Natural killer cell treated with Interleukin-12 subunit alpha and Interleukin-12 subunit beta and Interleukin-15 and Interleukin-18, amount 100 ng/mL, for 72 hours (primary cell): ENCODE results near the gene GPR171. TPM values are rescaled to one million over a fixed set of nuclear protein-coding genes. Genes with fewer than 3 reads are reported as not detected.
A peak's percentile ranks its signal among the peaks of the same experiment; 100 is the strongest.
"Not testable (repeated sequence)": the region's sequence is repeated elsewhere in the genome, so short reads cannot be mapped to it uniquely, and the experiment has no call there.

ENCODE experiments used
- ATAC-seq, 2 donors: fragments of 150-1000 bp; cut with Tn5 transposase in 1 of 2; sonication (Bioruptor Pico), chemical (Tn5 transposase) in 1 of 2; 2 replicates each; pipeline ENCODE4 v1.10.0; 2021
- DNase-seq: peaks from one replicate; pipeline ENCODE4 v3.0.0; 2022; ENCODE audit warnings: low spot score
- H3K27ac Mint-ChIP-seq, 2 donors: 1 replicate in 1 of 2; 2 replicates in 1 of 2; pipeline ENCODE4 v1.8.0; 2022; ENCODE audit warnings: mixed read lengths in 2 of 2, mild to moderate bottlenecking in 1 of 2, moderate library complexity in 1 of 2
- H3K27me3 Mint-ChIP-seq, 2 donors: 1 replicate in 1 of 2; 2 replicates in 1 of 2; pipeline ENCODE4 v1.8.0; 2022; ENCODE audit warnings: mixed read lengths in 2 of 2
- H3K36me3 Mint-ChIP-seq: one replicate; pipeline ENCODE4 v1.8.0; 2022; ENCODE audit warnings: mixed read lengths
- H3K4me1 Mint-ChIP-seq, 2 donors: 1 replicate in 1 of 2; 2 replicates in 1 of 2; pipeline ENCODE4 v1.8.0; 2022; ENCODE audit warnings: low read depth in 2 of 2, mixed read lengths in 2 of 2, mild to moderate bottlenecking in 1 of 2
- H3K4me3 Mint-ChIP-seq: one replicate; pipeline ENCODE4 v1.8.0; 2022; ENCODE audit warnings: mixed read lengths
- H3K9me3 Mint-ChIP-seq: 2 replicates; pipeline ENCODE4 v1.8.0; 2022; ENCODE audit warnings: mixed read lengths
- total RNA-seq, 2 donors: library from RNA; stranded (reverse); gene quantifications; one replicate each; pipeline ENCODE4 v1.2.3, GENCODE V29; 2022

The GPR171 gene
- total RNA-seq, 2 donors from 2014 or later: 21.3 to 66.1 TPM

GRCh38 chr3:151182349-151183079, 20.5 kb downstream of the GPR171 start:
- ATAC-seq (no peak), DNase-seq (no peak)
- peaks cover 5 to 23% of the 10 kb centered on the region in 2 donors for H3K4me1 Mint-ChIP-seq
- no peaks in the 10 kb centered on the region for H3K36me3 Mint-ChIP-seq
- no peak overlapping the region for H3K4me3 Mint-ChIP-seq
- H3K27me3 Mint-ChIP-seq: no peaks in the 10 kb centered on the region
- H3K9me3 Mint-ChIP-seq: no peaks in the 10 kb centered on the region
- H3K27ac Mint-ChIP-seq: peak overlapping the region in 1 of 2 donors; percentile 34

- no peak for ATAC-seq
- Mint-ChIP-seq H3K4me3 (no peak overlapping the region), H3K27ac (no peak overlapping the region), H3K27me3 (no peaks in the 10 kb centered on the region), H3K9me3 (no peaks in the 10 kb centered on the region), H3K4me1 (peaks cover 3 to 10% of the 10 kb centered on the region in 2 donors), H3K36me3 (no peaks in the 10 kb centered on the region)
- no peak for DNase-seq
These were observed 24.7 kb downstream of the GPR171 start for GRCh38 chr3:151178208-151178845.

- ATAC-seq: no peak
- H3K27me3 Mint-ChIP-seq: no peaks in the 10 kb centered on the region
- no peaks in the 10 kb centered on the region for H3K9me3 Mint-ChIP-seq
- DNase-seq: no peak
- no peaks in the 10 kb centered on the region for H3K36me3 Mint-ChIP-seq
- no peak overlapping the region for H3K27ac Mint-ChIP-seq
- H3K4me3 Mint-ChIP-seq: no peak overlapping the region
- peaks cover 11 to 17% of the 10 kb centered on the region in 2 donors for H3K4me1 Mint-ChIP-seq
These were observed 27.1 kb downstream of the GPR171 start for GRCh38 chr3:151175952-151176351.

- Mint-ChIP-seq H3K4me3 (no peak overlapping the region), H3K36me3 (no peaks in the 10 kb centered on the region), H3K4me1 (peaks cover 23 to 30% of the 10 kb centered on the region in 2 donors), H3K27ac (no peak overlapping the region), H3K9me3 (no peaks in the 10 kb centered on the region), H3K27me3 (no peaks in the 10 kb centered on the region)
- ATAC-seq: no peak
- no peak for DNase-seq
These were observed 28.7 kb downstream of the GPR171 start for GRCh38 chr3:151174351-151174750.

- H3K9me3 Mint-ChIP-seq: no peaks in the 10 kb centered on the region
- no peaks in the 10 kb centered on the region for H3K27me3 Mint-ChIP-seq
- ATAC-seq (peak; percentile 78 to 92), DNase-seq (no peak)
- H3K4me3 Mint-ChIP-seq: peak overlapping the region; percentile 73
- no peaks in the 10 kb centered on the region for H3K36me3 Mint-ChIP-seq
- peak overlapping the region; percentile 88 to 91 for H3K27ac Mint-ChIP-seq
- peaks cover 26 to 37% of the 10 kb centered on the region in 2 donors for H3K4me1 Mint-ChIP-seq
These were observed 31.8 kb downstream of the GPR171 start for GRCh38 chr3:151171145-151171757.

- Mint-ChIP-seq H3K27ac (peak overlapping the region; percentile 88 to 91), H3K4me1 (peaks cover 26 to 37% of the 10 kb centered on the region in 2 donors), H3K4me3 (peak overlapping the region; percentile 73)
- DNase-seq, H3K9me3 Mint-ChIP-seq, H3K27me3 Mint-ChIP-seq, H3K36me3 Mint-ChIP-seq: not testable (repeated sequence)
- ATAC-seq: peak; percentile 53 to 61
These were observed 32.9 kb downstream of the GPR171 start for GRCh38 chr3:151169948-151170679.

GRCh38 chr3:151169262-151169947, 33.6 kb downstream of the GPR171 start:
- Mint-ChIP-seq H3K9me3 (no peaks in the 10 kb centered on the region), H3K4me3 (peak overlapping the region; percentile 73), H3K36me3 (no peaks in the 10 kb centered on the region), H3K4me1 (peaks cover 26 to 37% of the 10 kb centered on the region in 2 donors), H3K27me3 (no peaks in the 10 kb centered on the region), H3K27ac (peak overlapping the region; percentile 88 to 91)
- DNase-seq (no peak), ATAC-seq (no peak)

- Mint-ChIP-seq H3K27ac (no peak overlapping the region), H3K36me3 (no peaks in the 10 kb centered on the region), H3K4me3 (no peak overlapping the region), H3K4me1 (peaks cover 26 to 37% of the 10 kb centered on the region in 2 donors), H3K27me3 (no peaks in the 10 kb centered on the region), H3K9me3 (no peaks in the 10 kb centered on the region)
- DNase-seq (peak; percentile 74), ATAC-seq (peak; percentile 74 to 80)
These were observed 34.5 kb downstream of the GPR171 start for GRCh38 chr3:151168269-151169094.

GRCh38 chr3:151166161-151166560, 36.9 kb downstream of the GPR171 start:
- Mint-ChIP-seq H3K9me3 (no peaks in the 10 kb centered on the region), H3K4me3 (no peak overlapping the region), H3K27me3 (no peaks in the 10 kb centered on the region), H3K36me3 (no peaks in the 10 kb centered on the region), H3K27ac (no peak overlapping the region), H3K4me1 (peaks cover 17 to 23% of the 10 kb centered on the region in 2 donors)
- no peak for DNase-seq
- ATAC-seq: no peak

GRCh38 chr3:151165226-151165625, 37.8 kb downstream of the GPR171 start:
- no peak for ATAC-seq
- H3K27me3 Mint-ChIP-seq: no peaks in the 10 kb centered on the region
- H3K36me3 Mint-ChIP-seq: no peaks in the 10 kb centered on the region
- H3K9me3 Mint-ChIP-seq: no peaks in the 10 kb centered on the region
- H3K27ac Mint-ChIP-seq: no peak overlapping the region
- no peak overlapping the region for H3K4me3 Mint-ChIP-seq
- DNase-seq: no peak
- peaks cover 8 to 13% of the 10 kb centered on the region in 2 donors for H3K4me1 Mint-ChIP-seq

- H3K4me1 Mint-ChIP-seq: no peaks in the 10 kb centered on the region
- DNase-seq: no peak
These were observed 43.2 kb downstream of the GPR171 start for GRCh38 chr3:151159806-151160205.

GRCh38 chr3:151156618-151157216, 46.3 kb downstream of the GPR171 start:
- Mint-ChIP-seq H3K27me3 (no peaks in the 10 kb centered on the region), H3K9me3 (no peaks in the 10 kb centered on the region), H3K27ac (no peak overlapping the region), H3K36me3 (no peaks in the 10 kb centered on the region), H3K4me1 (no peaks in the 10 kb centered on the region), H3K4me3 (no peak overlapping the region)
- peak; percentile 67 for DNase-seq
- no peak for ATAC-seq

More at GRCh38 chr3:151159806-151160205, 43.2 kb downstream of the GPR171 start:
- no peak overlapping the region for H3K27ac Mint-ChIP-seq
- H3K9me3 Mint-ChIP-seq: no peaks in the 10 kb centered on the region
- no peaks in the 10 kb centered on the region for H3K36me3 Mint-ChIP-seq
- H3K4me3 Mint-ChIP-seq: no peak overlapping the region
- ATAC-seq: no peak
- no peaks in the 10 kb centered on the region for H3K27me3 Mint-ChIP-seq
